OCI-LY7 (cell line): ENCODE data around the gene SHISAL1. TPM values are rescaled to one million over a fixed set of nuclear protein-coding genes. Genes with fewer than 3 reads are reported as not detected.

Experiments used
- BruUV-seq: library from RNA; stranded (reverse); fragments of 400-500 nt; replicated peaks from 2 replicates; lab custom pipeline; 2021; lab: Mats Ljungman, UMichigan
- CTCF ChIA-PET: fragments of 300-600 bp; sonication (Branson Sonifier 250); formaldehyde crosslinking; loops from one replicate; lab custom pipeline; 2022; ENCODE audit warnings: antibody characterized with exemption; ENCODE audit not compliant: unreplicated experiment; lab: Charles Lee
- POLR2A ChIA-PET: fragments of 300-600 bp; sonication (Branson Sonifier 250); formaldehyde crosslinking; loops from one replicate; lab custom pipeline; 2022; ENCODE audit warnings: antibody characterized with exemption; lab: Charles Lee
- DNase-seq: peaks from one replicate; pipeline ENCODE4 v3.0.0-alpha.2; 2015; ENCODE audit warnings: low spot score
- H2AFZ ChIP-seq: fragments of 200-600 bp; sonication (generic), shearing (Covaris generic); 2 replicates; pipeline ENCODE4 v1.6.1; 2014; ENCODE audit warnings: mild to moderate bottlenecking, antibody characterized with exemption, low read length, moderate library complexity
- H3K27ac ChIP-seq: fragments of 200-600 bp; sonication (generic); 2 replicates; pipeline ENCODE4 v1.5.1; 2014; ENCODE audit warnings: mixed run types, low read depth, mild to moderate bottlenecking, moderate library complexity, low read length, inconsistent platforms; ENCODE audit not compliant: poor library complexity, severe bottlenecking
- H3K36me3 ChIP-seq: fragments of 200-600 bp; sonication (generic); 2 replicates; pipeline ENCODE4 v1.6.1; 2014; ENCODE audit warnings: mild to moderate bottlenecking, antibody characterized with exemption, low read length, moderate library complexity, mixed read lengths; ENCODE audit not compliant: insufficient read depth
- H3K4me1 ChIP-seq: fragments of 200-600 bp; sonication (generic); 2 replicates; pipeline ENCODE4 v1.5.1; 2014; ENCODE audit warnings: mild to moderate bottlenecking, low read length; ENCODE audit not compliant: insufficient read depth, poor library complexity, severe bottlenecking
- H3K4me2 ChIP-seq: fragments of 200-600 bp; sonication (generic); 2 replicates; pipeline ENCODE4 v1.6.1; 2014; ENCODE audit warnings: mild to moderate bottlenecking, low read length
- H3K4me3 ChIP-seq: fragments of 200-600 bp; sonication (generic); 2 replicates; pipeline ENCODE4 v1.5.1; 2014; ENCODE audit warnings: mild to moderate bottlenecking, low read depth, low read length; ENCODE audit not compliant: poor library complexity, severe bottlenecking
- H3K79me2 ChIP-seq: fragments of 200-600 bp; sonication (generic); 2 replicates; pipeline ENCODE4 v1.6.1; 2016; ENCODE audit warnings: low read depth, mild to moderate bottlenecking, low read length, moderate library complexity, mixed read lengths; ENCODE audit not compliant: insufficient read depth
- H3K9me2 ChIP-seq: fragments of 200-600 bp; sonication (generic); 2 replicates; pipeline ENCODE4 v1.6.1; 2016; ENCODE audit warnings: mild to moderate bottlenecking, low read length, mixed read lengths; ENCODE audit not compliant: insufficient read depth
- H3K9me3 ChIP-seq: fragments of 200-600 bp; sonication (generic); 2 replicates; pipeline ENCODE4 v1.6.1; 2014; ENCODE audit warnings: mild to moderate bottlenecking, mixed run types, low read length, mixed read lengths
- H4K20me1 ChIP-seq: fragments of 200-600 bp; sonication (generic); 2 replicates; pipeline ENCODE4 v1.6.1; 2014; ENCODE audit warnings: mild to moderate bottlenecking, antibody characterized with exemption, low read length, moderate library complexity, mixed read lengths; ENCODE audit not compliant: insufficient read depth
- CTCF ChIP-seq: fragments of 200-600 bp; sonication (generic); conservative IDR thresholded peaks from 2 replicates; pipeline ENCODE4 v1.5.1; 2014; ENCODE audit warnings: mild to moderate bottlenecking, antibody characterized with exemption, low read length, moderate library complexity, mixed read lengths
- EZH2phosphoT487 ChIP-seq: fragments of 200-600 bp; sonication (generic); IDR thresholded peaks from 2 replicates; pipeline ENCODE4 v1.6.1; 2018; ENCODE audit warnings: low read depth, borderline replicate concordance, mild to moderate bottlenecking, mixed run types, antibody characterized with exemption, low read length, moderate library complexity, mixed read lengths
- intact Hi-C: fragments of 100-400 bp; cut with micrococcal nuclease; formaldehyde crosslinking; loops from one replicate; pipeline ENCODE4 v1.10.0; 2022; ENCODE audit not compliant: unreplicated experiment
- total RNA-seq, 2 experiments: library from RNA; depleted of rRNA in 1 of 2; stranded (reverse); fragments of >200 nt in 1 of 2; shearing (Covaris generic) in 1 of 2; gene quantifications; 2 replicates each; pipeline ENCODE4 v1.2.3, GENCODE V29; 2014 to 2022

The SHISAL1 gene
- total RNA-seq, 2 experiments from 2014 or later: not detected

- Histone ChIP-seq H4K20me1 (no peaks in the 10 kb centered on the region), H3K36me3 (no peaks in the 10 kb centered on the region), H2AFZ (no peak overlapping the region), H3K27ac (no peak overlapping the region), H3K79me2 (no peaks in the 10 kb centered on the region), H3K9me2 (no peaks in the 10 kb centered on the region), H3K4me2 (no peak overlapping the region), H3K4me3 (no peak overlapping the region), H3K4me1 (peaks cover 11% of the 10 kb centered on the region), H3K9me3 (no peaks in the 10 kb centered on the region)
- BruUV-seq: no TSS peak
- DNase-seq: no peak
- POLR2A ChIA-PET: no interaction called here
- intact Hi-C loops: no loop called here
- CTCF ChIA-PET: no interaction called here
- no peak for TF ChIP-seq EZH2phosphoT487
- no peak for TF ChIP-seq CTCF
Measured at GRCh38 chr22:44274918-44275630, 37.7 kb downstream of the SHISAL1 start.

- ChIA-PET POLR2A (no interaction called here), CTCF (no interaction called here)
- DNase-seq: peak; percentile 19
- Histone ChIP-seq H3K4me1 (peaks cover 11% of the 10 kb centered on the region), H3K36me3 (no peaks in the 10 kb centered on the region), H4K20me1 (no peaks in the 10 kb centered on the region), H3K4me3 (no peak overlapping the region), H3K27ac (no peak overlapping the region), H3K79me2 (no peaks in the 10 kb centered on the region), H3K4me2 (0 out of 2 replicates have a peak overlapping the region, but pooled peaks have one; percentile 11), H3K9me2 (no peaks in the 10 kb centered on the region), H2AFZ (no peak overlapping the region), H3K9me3 (no peaks in the 10 kb centered on the region)
- TF ChIP-seq CTCF (no peak), EZH2phosphoT487 (no peak)
- intact Hi-C loops: no loop called here
- BruUV-seq: no TSS peak
Measured at GRCh38 chr22:44273175-44273574, 39.6 kb downstream of the SHISAL1 start.

- no peak for TF ChIP-seq EZH2phosphoT487
- no peak for TF ChIP-seq CTCF
- Histone ChIP-seq H2AFZ (no peak overlapping the region), H3K9me2 (no peaks in the 10 kb centered on the region), H4K20me1 (no peaks in the 10 kb centered on the region), H3K9me3 (no peaks in the 10 kb centered on the region), H3K4me2 (no peak overlapping the region), H3K4me3 (no peak overlapping the region), H3K27ac (no peak overlapping the region), H3K4me1 (peaks cover 11% of the 10 kb centered on the region), H3K79me2 (no peaks in the 10 kb centered on the region), H3K36me3 (no peaks in the 10 kb centered on the region)
- no peak for DNase-seq
- intact Hi-C loops: no loop called here
- no TSS peak for BruUV-seq
- CTCF ChIA-PET: no interaction called here
- POLR2A ChIA-PET: no interaction called here
Measured at GRCh38 chr22:44272401-44272771, 40.4 kb downstream of the SHISAL1 start.
